NOMO-1 treated with DMSO at 0.1 percent for 48 hours (cell line): Measurements from ENCODE around the gene PKP2.

Source experiments
- DNase-seq: peaks from one replicate; lab custom pipeline; 2025; ENCODE audit not compliant: unreplicated experiment; lab: John Stamatoyannopoulos, UW

The PKP2 gene

DNA sequence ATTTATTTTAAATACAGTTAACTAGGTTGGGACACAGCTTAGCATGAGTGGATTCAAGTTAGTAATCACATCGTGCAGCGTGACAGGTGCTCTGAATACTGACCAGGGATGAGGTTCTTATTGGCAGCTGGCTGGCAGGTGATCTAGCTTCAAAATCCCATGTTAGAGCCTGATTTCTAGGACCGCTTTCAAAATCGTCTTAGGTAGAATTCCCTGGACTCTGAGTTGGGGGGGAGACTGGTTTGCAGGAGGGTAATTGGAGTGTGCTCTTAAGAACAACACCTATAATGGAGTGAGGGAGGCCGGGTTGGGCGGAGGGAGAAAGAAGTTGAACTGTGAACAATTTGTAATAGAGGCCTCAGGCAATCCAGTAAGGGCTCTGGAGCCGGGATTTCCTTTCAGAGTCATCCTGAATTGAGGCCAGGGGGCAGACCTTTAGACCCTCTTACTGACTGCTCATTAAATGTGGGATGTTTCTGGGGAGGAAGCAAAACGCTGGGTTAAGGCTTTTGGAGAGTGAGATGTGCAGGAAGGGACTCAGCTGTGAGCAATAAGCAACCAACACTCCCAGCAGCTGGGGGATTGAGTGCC is 140.0 kb downstream of the PKP2 start:
- DNase-seq: no peak

GRCh38 chr12:32755654-32756475 is 140.7 kb downstream of the PKP2 start, which contains the start of gene YARS2:
YARS2 (minus strand) TSS chr12:32755897; CDS start chr12:32755874, 23 bp downstream.
- DNase-seq: peak; percentile 91

DNA sequence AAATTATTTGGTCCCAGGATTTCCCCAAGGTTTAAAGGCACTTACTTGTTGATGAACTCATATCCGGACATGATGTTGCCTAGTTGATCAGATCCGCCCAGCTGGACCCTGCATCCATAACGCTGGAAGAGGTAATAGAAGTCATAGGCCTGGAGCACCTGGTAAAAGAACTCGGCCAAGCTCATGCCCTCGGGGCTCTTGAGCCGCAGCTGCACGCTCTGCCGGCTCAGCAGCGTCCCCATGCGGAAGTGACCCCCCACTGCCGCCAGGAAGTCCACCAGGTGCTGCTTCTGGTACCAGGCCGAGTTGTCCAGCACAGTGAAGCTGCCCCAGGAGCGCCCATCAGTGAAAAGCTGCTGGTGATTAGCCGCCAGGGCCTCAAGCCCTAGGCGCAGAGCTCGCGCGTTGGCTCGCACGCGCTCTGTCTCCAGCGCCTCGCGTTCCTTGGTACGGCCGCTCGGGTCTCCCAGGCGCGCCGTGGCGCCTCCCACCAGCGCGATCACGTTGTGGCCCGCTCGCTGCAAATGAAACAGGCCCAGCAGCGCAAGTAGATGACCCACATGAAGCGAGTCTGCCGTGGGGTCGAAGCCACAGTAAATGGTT is 141.4 kb downstream of the PKP2 start:
- peak; percentile 78 for DNase-seq

GRCh38 chr12:32754111-32754510 is 142.5 kb downstream of the PKP2 start:
- peak; percentile 15 for DNase-seq

- DNase-seq: no peak
Measured at GRCh38 chr12:32753605-32754004, 143.0 kb downstream of the PKP2 start.

DNA sequence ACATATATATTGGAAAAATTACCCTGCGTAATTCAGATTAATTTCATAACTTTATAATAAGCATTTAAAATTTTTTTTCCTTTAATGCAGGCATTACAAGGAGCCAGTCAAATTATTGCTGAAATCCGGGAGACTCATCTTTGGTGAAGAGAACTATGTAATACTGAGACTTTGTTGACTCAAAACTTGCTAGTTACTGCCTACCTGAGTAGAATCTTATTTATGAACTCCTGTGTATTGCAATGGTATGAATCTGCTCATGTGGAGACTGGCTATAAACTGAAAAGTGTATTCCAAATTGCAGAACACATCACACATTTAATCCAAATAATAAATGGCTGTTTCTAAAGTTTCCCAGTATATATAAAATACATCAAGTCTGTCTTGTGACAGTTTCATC is 153.3 kb downstream of the PKP2 start:
- DNase-seq: no peak

DNA sequence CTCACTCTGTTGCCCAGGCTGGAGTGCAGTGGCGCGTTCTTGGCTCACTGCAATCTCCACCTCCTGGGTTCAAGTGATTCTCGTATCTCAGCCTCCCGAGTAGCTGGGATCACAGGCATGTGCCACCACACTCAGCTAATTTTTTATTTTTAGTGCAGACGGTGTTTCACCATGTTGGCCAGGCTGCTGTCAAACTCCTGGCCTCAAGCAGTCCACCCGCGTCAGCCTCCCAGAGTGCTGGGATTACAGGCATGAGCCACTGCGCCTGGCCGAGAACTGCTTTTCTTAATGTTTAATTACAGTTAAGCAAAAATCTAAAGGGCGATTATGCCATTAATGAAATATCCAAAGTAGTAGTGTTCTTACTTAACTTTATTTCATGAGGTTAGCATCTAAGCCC is 154.4 kb downstream of the PKP2 start:
- no peak for DNase-seq
